IMR-90 (cell line): ENCODE data around the gene SOBP. TPM values are rescaled to one million over a fixed set of nuclear protein-coding genes. Genes with fewer than 3 reads are reported as not detected.
A peak's percentile ranks its signal among the peaks of the same experiment; 100 is the strongest.

Experiments used
- ATAC-seq: fragments of 200-7000 bp; cut with Tn5 transposase; 2 replicates; pipeline ENCODE4 v1.9.1; 2020; ENCODE audit warnings: low read depth, mild to moderate bottlenecking, moderate library complexity
- BruUV-seq: library from RNA; stranded (reverse); fragments of 400-500 nt; replicated peaks from 2 replicates; lab custom pipeline; 2021; lab: Mats Ljungman, UMichigan
- CTCF ChIA-PET: fragments of 300-600 bp; formaldehyde crosslinking; extraction: SDS; loops from one replicate; lab custom pipeline; 2021; ENCODE audit warnings: antibody characterized with exemption; lab: Yijun Ruan, JAX
- POLR2A ChIA-PET: fragments of 300-600 bp; sonication (Branson Sonifier 250); formaldehyde crosslinking; loops from one replicate; lab custom pipeline; 2022; ENCODE audit warnings: antibody characterized with exemption; ENCODE audit not compliant: unreplicated experiment; lab: Charles Lee
- DNase-seq: peaks from one replicate; pipeline ENCODE4 v3.0.0; 2013
- H2AFZ ChIP-seq: replicated peaks from 2 replicates; pipeline ENCODE3; 2013; ENCODE audit warnings: low read length, mild to moderate bottlenecking; ENCODE audit not compliant: poor library complexity
- H2AK5ac ChIP-seq: 2 replicates; pipeline ENCODE4 v1.6.1; 2013; ENCODE audit warnings: low read depth, low read length, inconsistent platforms
- H2AK9ac ChIP-seq: replicated peaks from 2 replicates; pipeline ENCODE3; 2013; ENCODE audit warnings: mild to moderate bottlenecking, low read depth, low read length, moderate library complexity; ENCODE audit not compliant: poor library complexity
- H2BK120ac ChIP-seq: 2 replicates; pipeline ENCODE4 v1.6.1; 2013; ENCODE audit warnings: low read depth, low read length, inconsistent platforms
- H2BK15ac ChIP-seq: 3 replicates; pipeline ENCODE4 v1.6.1; 2013; ENCODE audit warnings: low read depth, low read length, inconsistent platforms
- H2BK20ac ChIP-seq: 2 replicates; pipeline ENCODE4 v1.6.1; 2013; ENCODE audit warnings: low read depth, mild to moderate bottlenecking, inconsistent platforms, low read length, moderate library complexity
- H2BK5ac ChIP-seq: 2 replicates; pipeline ENCODE4 v1.6.1; 2013; ENCODE audit warnings: mild to moderate bottlenecking, low read depth, low read length, inconsistent platforms; ENCODE audit not compliant: poor library complexity, severe bottlenecking
- H3K14ac ChIP-seq: replicated peaks from 2 replicates; pipeline ENCODE4 v1.6.1; 2013; ENCODE audit warnings: low read depth, low read length, inconsistent platforms
- H3K18ac ChIP-seq: 2 replicates; pipeline ENCODE4 v1.6.1; 2013; ENCODE audit warnings: low read depth, low read length, control low read depth
- H3K23ac ChIP-seq: 2 replicates; pipeline ENCODE4 v1.6.1; 2013; ENCODE audit warnings: low read depth, low read length, inconsistent platforms
- H3K27ac ChIP-seq: 2 replicates; pipeline ENCODE4 v1.5.1; 2013; ENCODE audit warnings: mild to moderate bottlenecking, control low read depth, low read length; ENCODE audit not compliant: insufficient read depth
- H3K27me3 ChIP-seq: 2 replicates; pipeline ENCODE4 v1.6.1; 2013; ENCODE audit warnings: low read length; ENCODE audit not compliant: control insufficient read depth, insufficient read depth
- H3K36me3 ChIP-seq: 2 replicates; pipeline ENCODE4 v1.6.1; 2013; ENCODE audit warnings: low read length, mixed read lengths; ENCODE audit not compliant: control insufficient read depth, insufficient read depth
- H3K4ac ChIP-seq: 2 replicates; pipeline ENCODE4 v1.6.1; 2013; ENCODE audit warnings: low read depth, low read length, inconsistent platforms
- H3K4me1 ChIP-seq: 2 replicates; pipeline ENCODE4 v1.6.1; 2013; ENCODE audit warnings: low read length, mixed read lengths; ENCODE audit not compliant: control insufficient read depth, insufficient read depth
- H3K4me2 ChIP-seq: 2 replicates; pipeline ENCODE4 v1.6.1; 2013; ENCODE audit warnings: low read depth, mild to moderate bottlenecking, control low read depth, low read length, moderate library complexity
- H3K4me3 ChIP-seq: 2 replicates; pipeline ENCODE4 v1.5.1; 2013; ENCODE audit warnings: low read depth, mild to moderate bottlenecking, control low read depth, low read length, moderate library complexity; ENCODE audit not compliant: insufficient read depth
- H3K56ac ChIP-seq: 2 replicates; pipeline ENCODE4 v1.6.1; 2013; ENCODE audit warnings: low read length, inconsistent platforms; ENCODE audit not compliant: insufficient read depth; ENCODE audit errors: extremely low read depth
- H3K79me1 ChIP-seq, 2 experiments: 2 replicates each; pipeline ENCODE4 v1.6.1; 2013; ENCODE audit warnings: low read length in 2 of 2, inconsistent platforms in 1 of 2, low read depth in 1 of 2
- H3K9ac ChIP-seq: 2 replicates; pipeline ENCODE4 v1.6.1; 2013; ENCODE audit warnings: low read depth, low read length, control low read depth
- H3K9me1 ChIP-seq: 2 replicates; pipeline ENCODE4 v1.6.1; 2013; ENCODE audit warnings: low read length, inconsistent platforms; ENCODE audit not compliant: insufficient read depth
- H3K9me3 ChIP-seq: 2 replicates; pipeline ENCODE4 v1.6.1; 2013; ENCODE audit warnings: low read length; ENCODE audit not compliant: control insufficient read depth, insufficient read depth
- H4K20me1 ChIP-seq: 2 replicates; pipeline ENCODE4 v1.6.1; 2013; ENCODE audit warnings: low read length, inconsistent platforms; ENCODE audit not compliant: insufficient read depth
- H4K5ac ChIP-seq: 2 replicates; pipeline ENCODE4 v1.6.1; 2013; ENCODE audit warnings: mild to moderate bottlenecking, low read depth, low read length, control low read depth
- H4K8ac ChIP-seq, 2 experiments: 2 replicates each; pipeline ENCODE4 v1.6.1; 2013; ENCODE audit warnings: low read depth in 2 of 2, low read length in 2 of 2, control low read depth in 1 of 2, inconsistent platforms in 1 of 2
- H4K91ac ChIP-seq: 2 replicates; pipeline ENCODE4 v1.6.1; 2013; ENCODE audit warnings: low read depth, low read length, inconsistent platforms; ENCODE audit not compliant: insufficient read depth
- BHLHE40 ChIP-seq: fragments of 150-350 bp; IDR thresholded peaks from 2 replicates; pipeline ENCODE4 v1.6.1; 2016; ENCODE audit warnings: mild to moderate bottlenecking, low read depth, low read length
- POLR2A ChIP-seq: IDR thresholded peaks from 2 replicates; pipeline ENCODE4 v1.6.1; 2012; ENCODE audit warnings: mild to moderate bottlenecking, low read depth, low read length
- RAD21 ChIP-seq: IDR thresholded peaks from 2 replicates; pipeline ENCODE4 v1.6.1; 2012; ENCODE audit warnings: low read length, improper control_type of control experiment
- WGBS, 2 experiments: methylation state at CpG; one replicate each; pipeline versions ENCODE4 v1.1.5 to v1.1.7; 2013; ENCODE audit warnings: missing lambda C conversion rate in 2 of 2; ENCODE audit not compliant: insufficient read length in 1 of 2; ENCODE audit errors: extremely low coverage in 2 of 2; 5-methylcytosine and 5-hydroxymethylcytosine counted together
- dilution Hi-C: fragments of 300-500 bp; cut with HindIII; formaldehyde crosslinking; loops from one replicate; pipeline ENCODE4 v1.14.3; 2018; ENCODE audit warnings: low sequenced_read_pairs; ENCODE audit not compliant: unreplicated experiment
- in situ Hi-C: fragments of 300-500 bp; cut with MboI; formaldehyde crosslinking; loops from 3 replicates; pipeline ENCODE4 v1.14.3; 2019; ENCODE audit warnings: low sequenced_read_pairs, inconsistent platforms, mixed read lengths
- intact Hi-C: fragments of 100-400 bp; cut with micrococcal nuclease; formaldehyde crosslinking; loops from 2 replicates; pipeline ENCODE4 v1.10.0; 2022
- polyA plus RNA-seq, 3 experiments: library from polyadenylated mRNA; depleted of rRNA; stranded (reverse); fragments of >200 nt; gene quantifications; 2 replicates each; pipeline ENCODE4 v1.2.3, GENCODE V29; 2012; ENCODE audit warnings: low replicate concordance in 1 of 3
- total RNA-seq: library from RNA; depleted of rRNA; stranded (reverse); fragments of >200 nt; gene quantifications from 2 replicates; pipeline ENCODE4 v1.2.3, GENCODE V29; 2012

Gene SOBP
- total and polyA plus RNA-seq, 2 of the 4 experiments (the other 2 are of a cell fraction) = 0.60 to 0.72 TPM

DNA sequence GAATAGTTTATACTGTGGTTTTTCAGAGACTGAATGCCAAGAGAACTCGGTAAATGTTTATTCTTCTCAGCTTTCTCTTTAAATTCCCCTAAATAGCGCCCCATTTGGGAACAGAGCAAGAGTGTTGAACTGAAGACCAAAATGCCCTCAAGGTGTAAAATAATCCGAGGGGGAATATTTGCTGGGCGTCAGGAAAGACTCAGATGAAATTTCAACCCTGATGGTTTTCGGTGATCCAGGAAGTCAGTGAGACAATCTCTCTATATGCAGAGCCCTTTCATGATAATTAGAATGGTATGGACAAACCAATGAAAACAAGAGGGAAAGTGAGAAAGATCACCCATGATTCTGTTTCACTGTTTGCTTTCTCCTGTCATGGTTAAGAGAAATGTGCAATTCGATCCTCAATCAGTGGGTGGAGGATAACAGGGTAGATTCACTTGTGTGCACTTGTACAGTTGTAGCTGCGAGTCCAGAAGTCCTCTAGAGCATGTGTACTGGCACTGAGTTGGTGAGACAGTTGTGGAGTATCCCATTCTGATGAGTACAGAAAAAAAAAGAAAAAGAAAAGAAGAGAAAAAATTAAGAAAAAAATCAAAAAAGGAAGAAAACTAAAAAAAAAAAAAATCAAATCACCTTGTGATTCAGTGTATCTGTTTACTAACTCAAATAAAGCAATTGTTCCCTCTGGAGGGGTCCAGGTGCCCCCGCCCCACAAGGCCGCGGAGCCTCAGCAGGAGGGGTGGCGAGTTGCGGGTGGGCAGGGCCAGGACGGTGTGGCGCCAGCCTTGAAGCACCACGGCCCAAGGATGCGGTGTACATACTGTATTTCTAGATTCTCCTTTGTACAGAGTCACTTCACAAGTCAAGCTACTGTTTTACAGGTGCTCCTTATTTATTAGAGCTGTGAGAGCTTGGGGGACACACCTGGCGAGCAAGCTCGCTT lies 169.3 kb downstream of the SOBP start:
- no TSS peak for BruUV-seq

More for the DNA sequence above, 169.3 kb downstream of the SOBP start:
- Histone ChIP-seq H4K5ac (peak overlapping the region; percentile 27), H3K23ac (peak overlapping the region; percentile 77), H3K27me3 (no peaks in the 10 kb centered on the region), H3K79me1 (peaks cover 0 to 2% of the 10 kb centered on the region in 2 experiments; a peak in 1 of 4 replicates), H3K27ac (peak overlapping the region; percentile 71; the same call in 1 of the 2 replicates), H3K4me3 (no peak overlapping the region; the same call in 1 of the 2 replicates), H3K56ac (no peak overlapping the region), H2BK20ac (peak overlapping the region; percentile 82; the same call in 1 of the 2 replicates), H3K4ac (peak overlapping the region; percentile 74), H3K36me3 (no peaks in the 10 kb centered on the region), H2AFZ (no peak overlapping the region), H4K20me1 (peaks cover 6% of the 10 kb centered on the region; the same call in 1 of the 2 replicates), H2AK9ac (peak overlapping the region; percentile 5), H3K18ac (peak overlapping the region; percentile 63), H2BK5ac (peak overlapping the region; percentile 32), H3K9me1 (peaks cover 9% of the 10 kb centered on the region), H2AK5ac (peak overlapping the region; percentile 56; the same call in 1 of the 2 replicates), H3K14ac (peak overlapping the region; percentile 65; the same call in 1 of the 2 replicates), H3K4me2 (peak overlapping the region; percentile 75), H2BK15ac (peak overlapping the region; percentile 25; the same call in 1 of the 3 replicates), H3K4me1 (peaks cover 27% of the 10 kb centered on the region), H4K8ac (peak overlapping the region; percentile 1 to 46; a peak in 2 of 4 replicates), H3K9ac (peak overlapping the region; percentile 4; the same call in 1 of the 2 replicates), H4K91ac (peak overlapping the region; percentile 12), H2BK120ac (peak overlapping the region; percentile 85), H3K9me3 (no peaks in the 10 kb centered on the region)
- POLR2A ChIA-PET = no interaction called here
- DNase-seq (peak; percentile 69), ATAC-seq (peak; percentile 38)
- dilution Hi-C loops (no loop called here), in situ Hi-C loops (no loop called here), intact Hi-C loops (loop anchor here (1.0 to 5.0 kb wide), 3 partner anchors 169 to 527 kb away; partner anchors contain the start of gene SOBP)
- CTCF ChIA-PET = interaction anchor here (1.5 kb wide), 1 partner anchor 341 kb away, joined by 3 read pairs; no protein-coding TSS in a partner anchor
- 88% methylated on average over 5 of the region's 18 CpGs; no CpG with 5 or more reads in 1 of the 2 experiments for WGBS, 2 experiments
- TF ChIP-seq BHLHE40 (0 out of 2 replicates have a peak, but pooled peaks have one; percentile 2), POLR2A (no peak), RAD21 (no peak)
